ENCODE measurements around the gene DNAJB2. TPM values are rescaled to one million over a fixed set of nuclear protein-coding genes. Genes with fewer than 3 reads are reported as not detected.

DNAJB2 gene
- polyA plus RNA-seq, 2 of the 4 experiments (the other 2 are of a cell fraction) = 31.0 to 53.7 TPM

DNA sequence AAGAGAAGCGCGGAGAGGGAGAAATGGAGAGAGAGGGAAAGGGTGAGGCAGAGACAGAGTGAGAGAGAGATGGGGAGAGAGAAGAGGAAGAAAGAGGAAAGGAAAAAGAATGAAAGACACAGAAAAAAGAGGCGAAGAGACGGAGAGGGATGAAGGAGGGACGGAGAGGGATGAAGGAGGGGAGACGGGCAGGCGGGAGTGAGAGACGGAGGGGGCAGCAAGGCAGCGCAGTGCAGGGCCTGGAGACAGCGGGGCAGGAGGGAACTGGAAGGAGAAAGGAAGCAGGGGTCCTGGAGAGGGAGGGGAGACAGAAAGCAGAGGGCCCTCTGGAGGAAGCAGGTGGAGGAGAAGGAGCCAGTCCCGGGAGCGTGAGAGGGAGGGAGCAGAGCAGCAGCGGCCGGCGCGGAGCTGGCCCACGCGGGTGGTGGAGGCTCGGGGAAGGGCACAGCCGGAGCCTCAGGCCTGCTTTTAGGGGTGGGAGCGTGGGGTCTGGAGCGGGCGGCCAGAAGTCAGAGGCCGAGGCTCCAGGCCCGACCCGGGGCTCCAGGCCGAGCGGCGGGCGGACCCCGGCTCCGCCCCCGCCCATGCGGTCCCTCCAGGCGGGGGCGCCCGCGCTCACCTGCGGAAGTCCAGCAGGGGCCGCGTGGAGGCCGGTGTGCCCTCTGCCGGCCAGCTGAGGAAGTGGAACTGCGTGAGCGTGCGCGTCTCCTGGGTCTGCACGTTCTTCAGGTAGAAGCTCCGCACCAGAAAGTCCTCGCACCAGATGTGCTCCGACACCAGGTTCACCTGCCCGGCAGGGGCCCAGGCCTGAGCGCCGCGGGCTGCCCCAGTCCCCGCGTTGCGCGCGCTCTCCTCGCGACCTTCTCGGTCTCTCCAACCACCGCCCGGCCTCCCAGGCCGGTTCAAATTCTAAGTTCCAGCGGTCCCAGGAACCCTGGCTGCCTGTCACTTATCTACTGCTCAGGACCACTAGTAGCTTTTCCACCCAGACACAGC lies 15.5 kb downstream of the DNAJB2 start (continued):
- TF ChIP-seq REST (IDR thresholded peaks at IDR 0.05) (no peak), HMGXB4 (CRISPR knock-in tag; IDR thresholded peaks at IDR 0.05; ENCODE audit: borderline replicate concordance) (peak; percentile 87), ATOH8 (CRISPR knock-in tag; IDR thresholded peaks at IDR 0.05; ENCODE audit: low read depth) (peak; percentile 43; the same call in 1 of the 2 replicates), CBX8 (IDR thresholded peaks at IDR 0.05) (no peak), RAD21 (conservative IDR thresholded peaks at IDR 0.05 in 1 of 2, IDR thresholded peaks at IDR 0.05 in 1 of 2) (peak; percentile 74 to 93), BHLHE40 (IDR thresholded peaks at IDR 0.05; ENCODE audit: low read depth, low read length) (0 out of 2 replicates have a peak, but pooled peaks have one; percentile 13), POLR2A (IDR thresholded peaks at IDR 0.05; ENCODE audit: low read length) (peak; percentile 56), HOXB13 (CRISPR knock-in tag; IDR thresholded peaks at IDR 0.05; ENCODE audit: low read depth) (no peak), NR3C1 (IDR thresholded peaks at IDR 0.05) (no peak), NPAS2 (CRISPR knock-in tag; IDR thresholded peaks at IDR 0.05; ENCODE audit: borderline replicate concordance) (no peak), HDAC2 (IDR thresholded peaks at IDR 0.05) (no peak), EP300 (IDR thresholded peaks at IDR 0.05) (0 out of 5 replicates have a peak, but pooled peaks of 1 of the 2 experiments have one; percentile 10), JUN (IDR thresholded peaks at IDR 0.05) (peak in 1 of 2 experiments; percentile 84; a peak in 2 of 5 replicates), HOXB5 (CRISPR knock-in tag; IDR thresholded peaks at IDR 0.05) (0 out of 2 replicates have a peak, but pooled peaks have one; percentile 41), ZC3H11A (IDR thresholded peaks at IDR 0.05) (no peak), MAZ (IDR thresholded peaks at IDR 0.05; ENCODE audit: borderline replicate concordance, low read depth, low read length) (0 out of 2 replicates have a peak, but pooled peaks have one; percentile 64)
- TF ChIP-seq, protein P1, sequence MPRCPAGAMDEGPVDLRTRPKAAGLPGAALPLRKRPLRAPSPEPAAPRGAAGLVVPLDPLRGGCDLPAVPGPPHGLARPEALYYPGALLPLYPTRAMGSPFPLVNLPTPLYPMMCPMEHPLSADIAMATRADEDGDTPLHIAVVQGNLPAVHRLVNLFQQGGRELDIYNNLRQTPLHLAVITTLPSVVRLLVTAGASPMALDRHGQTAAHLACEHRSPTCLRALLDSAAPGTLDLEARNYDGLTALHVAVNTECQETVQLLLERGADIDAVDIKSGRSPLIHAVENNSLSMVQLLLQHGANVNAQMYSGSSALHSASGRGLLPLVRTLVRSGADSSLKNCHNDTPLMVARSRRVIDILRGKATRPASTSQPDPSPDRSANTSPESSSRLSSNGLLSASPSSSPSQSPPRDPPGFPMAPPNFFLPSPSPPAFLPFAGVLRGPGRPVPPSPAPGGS (IDR thresholded peaks at IDR 0.05) = 0 out of 3 replicates have a peak, but pooled peaks have one; percentile 62

GRCh38 chr2:219296142-219296541 lies 17.0 kb downstream of the DNAJB2 start:
- FAIRE-seq = no peak
- CTCF ChIA-PET = interaction anchor here (1.3 to 16.3 kb wide), 19 partner anchors 16 to 301 kb away, joined by 3 to 540 read pairs (median 15); partner anchors contain the start of genes ANKZF1, ATG9A, CNPPD1 and DNAJB2
- ATAC-seq = no peak
- no peak for DNase-seq (ENCODE audit: low read depth in 1 of 2, low spot score in 1 of 2)
- 78% methylated on average over 14 of the region's 14 CpGs for WGBS (ENCODE audit: missing lambda C conversion rate)
- POLR2A ChIA-PET = no interaction called here
- Histone ChIP-seq H3K9me3 (no peaks in the 10 kb centered on the region), H3K4me2 (no peak overlapping the region), H3K4me1 (peaks cover 17% of the 10 kb centered on the region), H3K4me3 (no peak overlapping the region), H3K27ac (no peak overlapping the region)
- no peak for TF ChIP-seq HOXB13 (CRISPR knock-in tag; IDR thresholded peaks at IDR 0.05; ENCODE audit: low read depth)
- no peak for TF ChIP-seq ZC3H11A (IDR thresholded peaks at IDR 0.05)
- no peak for TF ChIP-seq MAX (IDR thresholded peaks at IDR 0.05)
- TF ChIP-seq GATA3 (IDR thresholded peaks at IDR 0.05; ENCODE audit: borderline replicate concordance) = no peak
- TF ChIP-seq JUNB (IDR thresholded peaks at IDR 0.05) = no peak
- no peak for TF ChIP-seq FOXS1 (CRISPR knock-in tag; IDR thresholded peaks at IDR 0.05)
- no peak for TF ChIP-seq RARB (CRISPR knock-in tag; IDR thresholded peaks at IDR 0.05)
- no peak for TF ChIP-seq KDM5A (IDR thresholded peaks at IDR 0.05)
- no peak for TF ChIP-seq EHMT2 (IDR thresholded peaks at IDR 0.05; ENCODE audit: low read depth)
- TF ChIP-seq EHF (CRISPR knock-in tag; IDR thresholded peaks at IDR 0.05) = no peak
- no peak for TF ChIP-seq HOXA7 (CRISPR knock-in tag; IDR thresholded peaks at IDR 0.05)
- TF ChIP-seq KDM1A (IDR thresholded peaks at IDR 0.05; ENCODE audit: low read depth) = no peak
- TF ChIP-seq RCOR1 (IDR thresholded peaks at IDR 0.05; ENCODE audit: low read depth, low read length) = no peak
- no peak for TF ChIP-seq RAD21 (conservative IDR thresholded peaks at IDR 0.05 in 1 of 2, IDR thresholded peaks at IDR 0.05 in 1 of 2)
- no peak for TF ChIP-seq RNF2 (IDR thresholded peaks at IDR 0.05; ENCODE audit: borderline replicate concordance, low read depth)
- TF ChIP-seq CBX2 (IDR thresholded peaks at IDR 0.05; ENCODE audit: borderline replicate concordance, low read depth) = no peak

All from A549 (cell line).